ENCODE data around the gene ZNF223.

The ZNF223 gene

GRCh38 chr19:44071824-44072542 lies 20.1 kb downstream of the ZNF223 start, which contains the start of gene ZNF284:
ZNF284 (plus strand) TSS chr19:44072159; CDS start chr19:44076390, 4,231 bp downstream.
- DNase-seq = peak; percentile 83 to 94 (median 92)

- DNase-seq = peak in 2 of 4 experiments; percentile 2 to 18
Observed at GRCh38 chr19:44072543-44073401, 20.9 kb downstream of the ZNF223 start.

GRCh38 chr19:44076325-44076724 lies 24.5 kb downstream of the ZNF223 start:
- DNase-seq = no peak

GRCh38 chr19:44092108-44092507 lies 40.3 kb downstream of the ZNF223 start:
- DNase-seq = no peak

- peak; percentile 93 to 96 (median 95) for DNase-seq
Observed at GRCh38 chr19:44093931-44094765, 42.3 kb downstream of the ZNF223 start, which contains the start of gene ZNF224. ZNF224 (plus strand) TSS chr19:44094361; CDS start chr19:44097874, 3,513 bp downstream.

GRCh38 chr19:44107751-44108150 lies 55.9 kb downstream of the ZNF223 start:
- no peak for DNase-seq

- DNase-seq = no peak
Observed at GRCh38 chr19:44109458-44109857, 57.6 kb downstream of the ZNF223 start.

- DNase-seq = peak; percentile 3 to 47 (median 27)
Observed at GRCh38 chr19:44111910-44112463, 60.2 kb downstream of the ZNF223 start.

- no peak for DNase-seq
Observed at GRCh38 chr19:44112802-44113137, 60.9 kb downstream of the ZNF223 start.

GRCh38 chr19:44113138-44113783 lies 61.4 kb downstream of the ZNF223 start, which contains the start of gene ZNF225:
ZNF225 (plus strand) TSS chr19:44113399; CDS start chr19:44115828, 2,429 bp downstream.
- DNase-seq = peak; percentile 96 to 99 (median 98)

GRCh38 chr19:44113784-44114390 lies 62.1 kb downstream of the ZNF223 start:
- DNase-seq = no peak

Measured in suppressor macrophage (primary cell).